Measurements from ENCODE around the gene FAAH. TPM values are rescaled to one million over a fixed set of nuclear protein-coding genes. Genes with fewer than 3 reads are reported as not detected.

The FAAH gene
- total and polyA plus RNA-seq, 2 of the 13 experiments (the other 11 are each of a cell fraction or from before 2014, with no cell fraction given) = 5.4 to 11.0 TPM

DNA sequence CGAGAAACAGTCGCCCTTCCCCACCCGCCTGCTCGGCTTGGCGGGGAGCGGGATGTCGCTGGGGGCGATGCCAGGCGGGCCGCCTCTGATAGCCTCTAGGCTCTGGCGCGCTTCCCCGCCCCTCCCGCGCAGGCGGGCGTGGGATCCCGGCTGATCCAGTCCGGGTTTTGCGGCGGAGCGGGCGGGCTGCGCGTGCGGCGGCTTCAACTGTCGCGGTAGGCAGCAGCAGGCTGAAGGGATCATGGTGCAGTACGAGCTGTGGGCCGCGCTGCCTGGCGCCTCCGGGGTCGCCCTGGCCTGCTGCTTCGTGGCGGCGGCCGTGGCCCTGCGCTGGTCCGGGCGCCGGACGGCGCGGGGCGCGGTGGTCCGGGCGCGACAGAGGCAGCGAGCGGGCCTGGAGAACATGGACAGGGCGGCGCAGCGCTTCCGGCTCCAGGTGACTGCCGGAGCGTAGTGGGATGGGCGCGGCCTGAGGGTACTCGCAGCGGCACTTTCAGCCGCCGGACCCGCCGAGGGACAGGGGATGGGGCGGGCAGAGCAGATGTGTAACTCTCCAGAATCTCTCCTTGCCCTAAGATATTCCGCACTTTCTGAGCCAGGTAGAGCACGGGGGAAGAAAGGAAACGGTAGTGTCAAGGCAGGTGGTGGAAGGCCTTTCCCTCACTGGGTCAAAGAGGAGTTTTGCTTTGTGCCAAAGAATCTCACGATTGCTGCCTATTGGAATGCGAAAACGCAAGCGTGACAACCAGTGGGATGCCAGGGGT is at the start of gene FAAH (continued):
- TF ChIP-seq CREB3 (CRISPR knock-in tag; IDR thresholded peaks at IDR 0.05) (peak; percentile 98), EED (CRISPR knock-in tag; IDR thresholded peaks at IDR 0.05) (peak; percentile 89), ZGPAT (CRISPR knock-in tag; IDR thresholded peaks at IDR 0.05) (peak; percentile 81; the same call in 1 of the 2 replicates), ZKSCAN1 (IDR thresholded peaks at IDR 0.05; ENCODE audit: low read length) (no peak), FOXC1 (CRISPR knock-in tag; IDR thresholded peaks at IDR 0.05; ENCODE audit: borderline replicate concordance) (peak; percentile 78; the same call in 1 of the 2 replicates), ZBTB43 (CRISPR knock-in tag; conservative IDR thresholded peaks at IDR 0.05) (peak; percentile 68; the same call in 1 of the 2 replicates), SNAPC2 (CRISPR knock-in tag; IDR thresholded peaks at IDR 0.05) (peak; percentile 47; the same call in 1 of the 2 replicates), HOXA5 (CRISPR knock-in tag; IDR thresholded peaks at IDR 0.05) (peak; percentile 89), ZNF264 (CRISPR knock-in tag; IDR thresholded peaks at IDR 0.05) (peak; percentile 85), SAP130 (CRISPR knock-in tag; IDR thresholded peaks at IDR 0.05; ENCODE audit: low read depth) (peak; percentile 57; the same call in 1 of the 2 replicates), ZNF33A (CRISPR knock-in tag; IDR thresholded peaks at IDR 0.05; ENCODE audit: borderline replicate concordance) (no peak), ZNF101 (CRISPR knock-in tag; IDR thresholded peaks at IDR 0.05; ENCODE audit: borderline replicate concordance, low read depth) (peak; percentile 68; the same call in 1 of the 2 replicates)
- TF ChIP-seq, protein P1, sequence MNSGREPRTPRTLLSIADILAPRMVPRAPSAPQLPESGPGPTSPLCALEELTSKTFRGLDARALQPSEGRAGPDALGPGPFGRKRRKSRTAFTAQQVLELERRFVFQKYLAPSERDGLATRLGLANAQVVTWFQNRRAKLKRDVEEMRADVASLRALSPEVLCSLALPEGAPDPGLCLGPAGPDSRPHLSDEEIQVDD (CRISPR knock-in tag; IDR thresholded peaks at IDR 0.05; ENCODE audit: borderline replicate concordance) = peak; percentile 97; the same call in 1 of the 2 replicates
- TF ChIP-seq, protein P2, sequence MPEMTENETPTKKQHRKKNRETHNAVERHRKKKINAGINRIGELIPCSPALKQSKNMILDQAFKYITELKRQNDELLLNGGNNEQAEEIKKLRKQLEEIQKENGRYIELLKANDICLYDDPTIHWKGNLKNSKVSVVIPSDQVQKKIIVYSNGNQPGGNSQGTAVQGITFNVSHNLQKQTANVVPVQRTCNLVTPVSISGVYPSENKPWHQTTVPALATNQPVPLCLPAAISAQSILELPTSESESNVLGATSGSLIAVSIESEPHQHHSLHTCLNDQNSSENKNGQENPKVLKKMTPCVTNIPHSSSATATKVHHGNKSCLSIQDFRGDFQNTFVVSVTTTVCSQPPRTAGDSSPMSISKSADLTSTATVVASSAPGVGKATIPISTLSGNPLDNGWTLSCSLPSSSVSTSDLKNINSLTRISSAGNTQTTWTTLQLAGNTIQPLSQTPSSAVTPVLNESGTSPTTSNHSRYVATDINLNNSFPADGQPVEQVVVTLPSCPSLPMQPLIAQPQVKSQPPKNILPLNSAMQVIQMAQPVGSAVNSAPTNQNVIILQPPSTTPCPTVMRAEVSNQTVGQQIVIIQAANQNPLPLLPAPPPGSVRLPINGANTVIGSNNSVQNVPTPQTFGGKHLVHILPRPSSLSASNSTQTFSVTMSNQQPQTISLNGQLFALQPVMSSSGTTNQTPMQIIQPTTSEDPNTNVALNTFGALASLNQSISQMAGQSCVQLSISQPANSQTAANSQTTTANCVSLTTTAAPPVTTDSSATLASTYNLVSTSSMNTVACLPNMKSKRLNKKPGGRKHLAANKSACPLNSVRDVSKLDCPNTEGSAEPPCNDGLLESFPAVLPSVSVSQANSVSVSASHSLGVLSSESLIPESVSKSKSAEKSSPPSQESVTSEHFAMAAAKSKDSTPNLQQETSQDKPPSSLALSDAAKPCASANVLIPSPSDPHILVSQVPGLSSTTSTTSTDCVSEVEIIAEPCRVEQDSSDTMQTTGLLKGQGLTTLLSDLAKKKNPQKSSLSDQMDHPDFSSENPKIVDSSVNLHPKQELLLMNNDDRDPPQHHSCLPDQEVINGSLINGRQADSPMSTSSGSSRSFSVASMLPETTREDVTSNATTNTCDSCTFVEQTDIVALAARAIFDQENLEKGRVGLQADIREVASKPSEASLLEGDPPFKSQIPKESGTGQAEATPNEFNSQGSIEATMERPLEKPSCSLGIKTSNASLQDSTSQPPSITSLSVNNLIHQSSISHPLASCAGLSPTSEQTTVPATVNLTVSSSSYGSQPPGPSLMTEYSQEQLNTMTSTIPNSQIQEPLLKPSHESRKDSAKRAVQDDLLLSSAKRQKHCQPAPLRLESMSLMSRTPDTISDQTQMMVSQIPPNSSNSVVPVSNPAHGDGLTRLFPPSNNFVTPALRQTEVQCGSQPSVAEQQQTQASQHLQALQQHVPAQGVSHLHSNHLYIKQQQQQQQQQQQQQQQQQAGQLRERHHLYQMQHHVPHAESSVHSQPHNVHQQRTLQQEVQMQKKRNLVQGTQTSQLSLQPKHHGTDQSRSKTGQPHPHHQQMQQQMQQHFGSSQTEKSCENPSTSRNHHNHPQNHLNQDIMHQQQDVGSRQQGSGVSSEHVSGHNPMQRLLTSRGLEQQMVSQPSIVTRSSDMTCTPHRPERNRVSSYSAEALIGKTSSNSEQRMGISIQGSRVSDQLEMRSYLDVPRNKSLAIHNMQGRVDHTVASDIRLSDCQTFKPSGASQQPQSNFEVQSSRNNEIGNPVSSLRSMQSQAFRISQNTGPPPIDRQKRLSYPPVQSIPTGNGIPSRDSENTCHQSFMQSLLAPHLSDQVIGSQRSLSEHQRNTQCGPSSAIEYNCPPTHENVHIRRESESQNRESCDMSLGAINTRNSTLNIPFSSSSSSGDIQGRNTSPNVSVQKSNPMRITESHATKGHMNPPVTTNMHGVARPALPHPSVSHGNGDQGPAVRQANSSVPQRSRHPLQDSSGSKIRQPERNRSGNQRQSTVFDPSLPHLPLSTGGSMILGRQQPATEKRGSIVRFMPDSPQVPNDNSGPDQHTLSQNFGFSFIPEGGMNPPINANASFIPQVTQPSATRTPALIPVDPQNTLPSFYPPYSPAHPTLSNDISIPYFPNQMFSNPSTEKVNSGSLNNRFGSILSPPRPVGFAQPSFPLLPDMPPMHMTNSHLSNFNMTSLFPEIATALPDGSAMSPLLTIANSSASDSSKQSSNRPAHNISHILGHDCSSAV (CRISPR knock-in tag; IDR thresholded peaks at IDR 0.05; ENCODE audit: borderline replicate concordance) = no peak
- TF ChIP-seq, protein P3, sequence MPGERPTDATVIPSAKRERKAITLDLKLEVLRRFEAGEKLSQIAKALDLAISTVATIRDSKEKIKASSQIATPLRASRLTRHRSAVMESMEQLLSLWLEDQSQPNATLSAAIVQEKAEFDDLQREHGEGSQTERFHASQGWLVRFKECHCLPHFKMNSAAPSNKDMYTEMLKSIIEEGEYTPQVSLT (CRISPR knock-in tag; IDR thresholded peaks at IDR 0.05; ENCODE audit: borderline replicate concordance, low read depth) = no peak; the same call in 1 of the 2 replicates
